BLaER1 treated with 17β-estradiol and CSF1 and Interleukin-3, amounts not matched to agents 10 nM and 100 nM (cell line): ENCODE measurements around the gene ALK.

Source experiments
- H3K27ac ChIP-seq, 11 experiments: shearing (Covaris generic); formaldehyde crosslinking; 2 replicates each; pipeline ENCODE4 v1.8.1; 2022
- H3K27me3 ChIP-seq, 11 experiments: shearing (Covaris generic); formaldehyde crosslinking; 2 replicates each; pipeline ENCODE4 v1.8.1; 2022
- H3K36me3 ChIP-seq, 11 experiments: shearing (Covaris generic); formaldehyde crosslinking; 2 replicates each; pipeline ENCODE4 v1.8.1; 2022
- H3K4me1 ChIP-seq, 10 experiments: shearing (Covaris generic); formaldehyde crosslinking; 2 replicates each; pipeline ENCODE4 v1.8.1; 2022
- H3K4me2 ChIP-seq, 11 experiments: shearing (Covaris generic); formaldehyde crosslinking; 2 replicates each; pipeline ENCODE4 v1.8.1; 2022
- H3K4me3 ChIP-seq, 10 experiments: shearing (Covaris generic); formaldehyde crosslinking; 2 replicates each; pipeline ENCODE4 v1.8.1; 2022
- H3K9ac ChIP-seq, 11 experiments: shearing (Covaris generic); formaldehyde crosslinking; 2 replicates each; pipeline ENCODE4 v1.8.1; 2022
- H3K9me3 ChIP-seq, 11 experiments: shearing (Covaris generic); formaldehyde crosslinking; replicated peaks in 1 of 11; 2 replicates each; pipeline ENCODE4 v1.8.1; 2022
- H4K20me1 ChIP-seq, 11 experiments: shearing (Covaris generic); formaldehyde crosslinking; 2 replicates each; pipeline ENCODE4 v1.8.1; 2022
- Cebpa-rat ChIP-seq, 11 experiments: shearing (Covaris generic); IDR thresholded peaks; 2 replicates each; pipeline ENCODE4 v1.8.1; 2022

Gene ALK

DNA sequence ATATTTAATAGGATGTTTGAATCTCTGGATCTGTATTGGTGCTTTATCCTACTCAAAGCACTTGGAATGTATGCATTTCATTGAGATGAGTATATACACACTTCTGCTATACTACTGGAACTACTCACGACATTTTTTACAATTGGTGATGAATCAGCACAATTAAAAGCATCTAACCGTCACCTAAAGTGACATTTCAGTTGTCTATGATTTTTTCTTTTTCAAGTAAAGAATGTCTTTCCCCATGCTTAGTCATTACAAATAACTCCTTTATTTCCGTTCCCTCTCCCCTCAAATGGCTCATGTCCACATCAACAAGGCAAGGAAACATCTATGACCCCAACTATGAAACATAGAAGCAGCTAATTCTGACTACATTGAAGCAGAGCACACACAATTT is 728.9 kb downstream of the ALK start:
- Histone ChIP-seq H3K36me3 (peaks cover 0 to 2% (median 0%) of the 10 kb centered on the region in 11 experiments; a peak in 1 of 22 replicates), H3K4me2 (no peak overlapping the region), H3K27me3 (no peaks in the 10 kb centered on the region), H3K9me3 (peaks cover 4 to 10% (median 7%) of the 10 kb centered on the region in 11 experiments), H4K20me1 (no peaks in the 10 kb centered on the region), H3K27ac (no peak overlapping the region), H3K4me1 (peaks cover 0 to 8% (median 0%) of the 10 kb centered on the region in 10 experiments; a peak in 3 of 20 replicates), H3K4me3 (no peak overlapping the region), H3K9ac (no peak overlapping the region)
- TF ChIP-seq Cebpa-rat (IDR thresholded peaks at IDR 0.05), result no peak

DNA sequence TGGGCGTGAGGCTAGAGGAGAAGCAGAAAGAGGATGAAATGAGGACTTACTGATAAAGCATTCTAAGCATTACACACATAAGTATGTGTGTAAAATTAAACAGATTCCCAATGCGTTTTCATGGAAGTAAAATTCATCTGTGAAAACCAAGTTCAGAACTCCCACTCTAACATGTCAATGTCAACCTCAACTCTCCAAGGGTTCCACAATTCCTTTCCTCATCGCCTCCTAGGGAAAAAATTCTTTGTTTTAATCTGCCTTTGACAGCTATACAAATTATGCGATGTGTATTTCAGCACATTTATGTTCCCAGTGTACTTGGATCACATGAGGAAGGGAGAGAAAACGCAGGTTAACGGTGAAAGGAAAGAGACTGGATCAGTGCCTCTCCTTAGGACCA is 729.6 kb downstream of the ALK start:
- H3K36me3 ChIP-seq, result peaks cover 0 to 6% (median 0%) of the 10 kb centered on the region in 11 experiments; a peak in 1 of 22 replicates
- H3K4me1 ChIP-seq, result peaks cover 0 to 7% (median 0%) of the 10 kb centered on the region in 10 experiments; a peak in 3 of 20 replicates
- H3K9ac ChIP-seq, result no peak overlapping the region
- no peaks in the 10 kb centered on the region for H3K27me3 ChIP-seq
- H3K27ac ChIP-seq, result no peak overlapping the region
- H3K4me2 ChIP-seq, result no peak overlapping the region
- no peak overlapping the region for H3K4me3 ChIP-seq
- no peak for TF ChIP-seq Cebpa-rat (IDR thresholded peaks at IDR 0.05)
- H3K9me3 ChIP-seq, result peaks cover 10 to 15% (median 12%) of the 10 kb centered on the region in 11 experiments
- no peaks in the 10 kb centered on the region for H4K20me1 ChIP-seq

DNA sequence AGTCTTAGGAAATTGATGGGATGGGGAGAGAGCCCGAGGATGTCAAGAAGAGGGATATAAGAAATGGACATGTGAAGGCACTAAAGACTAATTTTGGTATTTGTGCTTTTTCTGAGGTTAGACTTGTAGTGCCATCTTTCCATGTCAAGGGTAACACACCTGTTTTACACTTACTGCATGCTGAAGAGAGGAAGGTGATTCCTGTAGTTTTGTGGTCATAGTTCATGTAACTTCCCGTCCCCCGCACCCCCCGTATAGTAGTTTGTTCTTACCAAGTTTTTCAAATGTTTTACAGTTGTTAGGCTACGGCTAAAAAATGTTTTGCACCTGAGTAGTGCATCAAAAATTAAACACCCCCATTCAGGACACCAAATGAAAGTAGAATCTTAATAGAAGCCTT is 732.3 kb downstream of the ALK start:
- Histone ChIP-seq H3K4me2 (peak overlapping the region in 2 of 11 experiments; percentile 10 to 32; a peak in 3 of 22 replicates), H3K36me3 (peaks cover 0 to 6% (median 0%) of the 10 kb centered on the region in 11 experiments; a peak in 1 of 22 replicates), H3K4me1 (peaks cover 0 to 7% (median 0%) of the 10 kb centered on the region in 10 experiments; a peak in 3 of 20 replicates), H3K9ac (no peak overlapping the region), H3K27me3 (no peaks in the 10 kb centered on the region), H3K27ac (no peak overlapping the region), H3K4me3 (no peak overlapping the region), H3K9me3 (peaks cover 10 to 15% (median 12%) of the 10 kb centered on the region in 11 experiments), H4K20me1 (no peaks in the 10 kb centered on the region)
- no peak for TF ChIP-seq Cebpa-rat (IDR thresholded peaks at IDR 0.05)

DNA sequence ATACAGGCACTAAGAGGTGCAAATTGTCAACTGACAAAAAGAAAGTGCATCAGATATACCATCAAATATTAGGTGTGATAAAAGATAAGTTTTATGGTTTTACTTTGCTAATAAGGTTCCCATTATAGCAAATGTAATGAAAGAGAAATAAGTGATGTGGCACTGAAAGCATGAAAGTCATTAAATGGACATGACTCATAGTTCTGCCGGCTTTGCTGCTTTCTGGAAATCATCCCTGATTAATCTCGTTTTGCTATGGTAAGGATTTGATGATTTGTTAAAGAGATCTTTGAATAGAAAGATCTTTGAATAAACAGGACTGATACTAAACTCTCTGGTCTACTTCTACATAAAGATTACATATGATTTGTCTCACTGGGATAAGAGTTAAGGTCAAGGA is 733.5 kb downstream of the ALK start:
- no peak overlapping the region for H3K9ac ChIP-seq
- peaks cover 10 to 15% (median 12%) of the 10 kb centered on the region in 11 experiments for H3K9me3 ChIP-seq
- no peak for TF ChIP-seq Cebpa-rat (IDR thresholded peaks at IDR 0.05)
- H3K4me2 ChIP-seq, result no peak overlapping the region
- peaks cover 0 to 7% (median 0%) of the 10 kb centered on the region in 10 experiments; a peak in 3 of 20 replicates for H3K4me1 ChIP-seq
- H3K27me3 ChIP-seq, result no peaks in the 10 kb centered on the region
- no peak overlapping the region for H3K4me3 ChIP-seq
- peaks cover 0 to 6% (median 0%) of the 10 kb centered on the region in 11 experiments; a peak in 1 of 22 replicates for H3K36me3 ChIP-seq
- H3K27ac ChIP-seq, result no peak overlapping the region
- H4K20me1 ChIP-seq, result no peaks in the 10 kb centered on the region

DNA sequence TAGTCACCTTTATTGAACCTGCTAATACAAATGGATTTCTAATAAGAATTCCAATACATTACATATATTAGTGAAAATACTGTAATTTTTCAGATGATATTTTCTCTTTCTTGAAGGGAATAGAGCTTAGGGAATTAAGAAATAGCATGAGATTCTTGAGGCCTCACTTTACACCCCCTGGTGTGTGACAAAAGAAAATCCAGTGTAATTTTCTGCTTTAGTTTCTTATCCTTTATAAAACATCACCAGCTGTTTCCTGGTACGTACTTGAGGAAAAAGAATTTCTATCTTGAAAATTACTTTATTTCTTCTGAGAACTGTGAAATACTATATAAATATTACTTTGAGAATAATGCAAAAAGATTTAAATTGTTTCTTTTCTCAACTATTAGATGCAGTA is 734.6 kb downstream of the ALK start:
- Histone ChIP-seq H4K20me1 (no peaks in the 10 kb centered on the region), H3K4me2 (no peak overlapping the region), H3K9me3 (peaks cover 10 to 15% (median 12%) of the 10 kb centered on the region in 11 experiments), H3K4me3 (no peak overlapping the region), H3K4me1 (peaks cover 0 to 7% (median 0%) of the 10 kb centered on the region in 10 experiments; a peak in 3 of 20 replicates), H3K27me3 (no peaks in the 10 kb centered on the region), H3K36me3 (0 out of 22 replicates have a peak, but pooled peaks cover 0 to 6% (median 0%) of the 10 kb centered on the region in 11 experiments), H3K9ac (no peak overlapping the region), H3K27ac (no peak overlapping the region)
- no peak for TF ChIP-seq Cebpa-rat (IDR thresholded peaks at IDR 0.05)

DNA sequence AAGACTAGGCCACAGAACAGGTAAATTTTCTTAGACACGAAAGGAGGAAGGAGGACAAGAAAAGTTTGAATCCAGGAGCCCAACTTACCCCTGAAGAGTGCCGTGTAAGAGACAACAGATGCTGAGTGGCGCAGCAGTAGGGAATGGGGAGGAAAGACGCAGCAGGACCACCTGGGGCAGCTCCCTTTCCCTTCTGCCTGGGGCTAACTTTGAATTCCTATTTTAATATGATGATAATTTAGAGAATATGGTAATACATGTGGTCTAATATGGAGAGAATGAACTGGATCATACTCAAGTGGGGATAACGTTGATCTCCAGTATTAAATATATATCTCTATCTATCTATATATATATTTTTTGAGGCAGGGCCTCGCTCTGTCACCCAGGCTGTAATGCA is 736.9 kb downstream of the ALK start:
- H3K27me3 ChIP-seq, result no peaks in the 10 kb centered on the region
- no peak overlapping the region for H3K27ac ChIP-seq
- peaks cover 10 to 15% (median 12%) of the 10 kb centered on the region in 11 experiments for H3K9me3 ChIP-seq
- no peak for TF ChIP-seq Cebpa-rat (IDR thresholded peaks at IDR 0.05)
- peaks cover 0 to 13% (median 0%) of the 10 kb centered on the region in 11 experiments; a peak in 1 of 22 replicates for H3K36me3 ChIP-seq
- no peak overlapping the region for H3K9ac ChIP-seq
- H3K4me2 ChIP-seq, result no peak overlapping the region
- H3K4me1 ChIP-seq, result peaks cover 0 to 7% (median 0%) of the 10 kb centered on the region in 10 experiments; a peak in 3 of 20 replicates
- H3K4me3 ChIP-seq, result no peak overlapping the region
- H4K20me1 ChIP-seq, result no peaks in the 10 kb centered on the region

DNA sequence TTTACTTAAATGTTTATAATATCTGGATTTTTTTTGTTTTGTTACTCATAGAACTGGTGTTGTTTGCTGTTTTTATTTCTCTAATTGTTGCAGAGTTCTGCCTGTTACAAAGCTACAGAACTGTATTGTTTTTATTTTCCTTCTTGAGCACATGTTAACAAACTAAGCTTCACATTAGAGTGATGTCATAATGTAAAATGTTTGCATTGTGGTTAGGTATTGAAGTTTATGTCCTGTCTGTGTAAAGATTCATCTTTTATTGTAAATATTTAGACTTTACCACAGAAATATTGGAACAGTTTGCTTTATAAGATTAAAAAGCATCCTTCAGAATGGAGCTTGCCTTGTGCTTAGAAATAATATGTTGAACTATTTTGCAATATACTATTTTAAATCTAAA is 738.5 kb downstream of the ALK start:
- peaks cover 0 to 13% (median 0%) of the 10 kb centered on the region in 11 experiments; a peak in 1 of 22 replicates for H3K36me3 ChIP-seq
- no peaks in the 10 kb centered on the region for H3K27me3 ChIP-seq
- H3K9me3 ChIP-seq, result peaks cover 7 to 10% (median 9%) of the 10 kb centered on the region in 11 experiments
- no peaks in the 10 kb centered on the region for H3K4me1 ChIP-seq
- H3K4me2 ChIP-seq, result no peak overlapping the region
- TF ChIP-seq Cebpa-rat (IDR thresholded peaks at IDR 0.05), result no peak
- H3K4me3 ChIP-seq, result no peak overlapping the region
- no peak overlapping the region for H3K9ac ChIP-seq
- H3K27ac ChIP-seq, result no peak overlapping the region
- H4K20me1 ChIP-seq, result no peaks in the 10 kb centered on the region

DNA sequence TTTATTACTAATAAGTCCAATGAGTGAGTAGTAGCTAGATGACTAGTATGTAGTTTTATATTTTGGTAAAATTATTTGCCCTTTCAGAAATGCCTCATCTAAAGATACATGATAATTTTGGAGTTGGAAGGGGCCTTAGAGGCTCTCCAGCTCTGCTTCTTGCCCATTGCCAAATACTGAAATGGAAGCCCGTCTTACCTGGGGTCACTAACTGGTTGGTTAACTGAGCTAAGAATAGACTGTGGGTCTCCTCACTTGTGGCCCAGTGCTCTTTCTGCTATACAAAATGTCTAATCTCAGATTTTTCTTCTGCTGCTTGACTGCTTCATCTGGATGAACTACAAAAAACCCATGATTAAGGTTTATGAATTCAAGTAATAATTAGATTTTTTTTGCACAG is 739.1 kb downstream of the ALK start:
- no peak for TF ChIP-seq Cebpa-rat (IDR thresholded peaks at IDR 0.05)
- Histone ChIP-seq H3K27me3 (no peaks in the 10 kb centered on the region), H3K4me2 (no peak overlapping the region), H3K4me1 (no peaks in the 10 kb centered on the region), H3K36me3 (peaks cover 0 to 9% (median 0%) of the 10 kb centered on the region in 11 experiments; a peak in 1 of 22 replicates), H3K27ac (no peak overlapping the region), H3K9ac (no peak overlapping the region), H3K9me3 (peaks cover 2 to 5% (median 3%) of the 10 kb centered on the region in 11 experiments), H4K20me1 (no peaks in the 10 kb centered on the region), H3K4me3 (no peak overlapping the region)

DNA sequence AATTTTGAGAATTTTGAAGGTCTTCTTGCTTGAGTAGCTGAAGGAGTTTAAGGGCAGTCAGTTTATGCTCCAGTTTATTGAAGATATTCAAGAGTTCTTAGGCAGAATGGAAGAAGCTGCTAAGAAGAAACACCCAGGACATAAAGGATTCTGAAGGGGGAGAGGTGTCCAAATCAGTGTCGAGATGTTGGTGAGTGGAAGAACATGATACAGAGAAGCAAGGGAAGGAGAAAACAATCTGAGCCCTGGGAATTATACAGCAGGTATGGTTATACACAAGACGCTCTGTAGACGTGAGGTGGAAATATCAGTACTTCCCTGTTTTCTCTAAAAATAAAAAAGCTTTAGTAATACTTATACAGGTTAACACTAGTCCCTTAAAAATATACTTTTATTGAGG is 746.0 kb downstream of the ALK start:
- H3K27me3 ChIP-seq, result no peaks in the 10 kb centered on the region
- no peak overlapping the region for H3K4me2 ChIP-seq

DNA sequence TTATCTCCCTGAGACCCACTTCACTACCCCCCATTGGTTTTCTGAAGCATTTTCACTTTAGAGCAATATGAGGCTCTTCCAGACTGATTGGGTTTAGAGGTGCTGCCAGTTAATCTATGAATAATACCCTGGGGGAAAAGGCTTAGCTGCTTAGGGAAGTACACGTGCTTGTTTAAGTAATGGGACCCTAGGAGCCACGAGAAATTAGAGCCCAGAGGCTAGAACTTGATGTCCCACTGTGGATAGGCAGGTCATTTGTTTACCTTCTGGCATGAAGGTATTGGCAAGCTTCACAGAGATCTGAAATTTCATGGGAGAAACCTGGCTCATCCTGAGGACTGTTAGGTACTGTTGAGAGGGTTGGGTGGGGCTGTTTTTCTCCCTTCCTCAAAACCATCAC is 746.4 kb downstream of the ALK start:
- Histone ChIP-seq H3K9me3 (no peaks in the 10 kb centered on the region), H3K4me2 (no peak overlapping the region), H3K9ac (no peak overlapping the region), H3K36me3 (peaks cover 0 to 4% (median 0%) of the 10 kb centered on the region in 11 experiments; a peak in 1 of 22 replicates), H3K27ac (no peak overlapping the region), H3K4me3 (no peak overlapping the region), H3K27me3 (no peaks in the 10 kb centered on the region), H4K20me1 (peaks cover 0 to 3% (median 0%) of the 10 kb centered on the region in 11 experiments; a peak in 1 of 22 replicates), H3K4me1 (no peaks in the 10 kb centered on the region)
- TF ChIP-seq Cebpa-rat (IDR thresholded peaks at IDR 0.05), result no peak

More for the DNA sequence above, 746.0 kb downstream of the ALK start:
- no peak for TF ChIP-seq Cebpa-rat (IDR thresholded peaks at IDR 0.05)
- no peaks in the 10 kb centered on the region for H3K9me3 ChIP-seq
- H3K36me3 ChIP-seq, result peaks cover 0 to 4% (median 0%) of the 10 kb centered on the region in 11 experiments; a peak in 1 of 22 replicates
- no peaks in the 10 kb centered on the region for H3K4me1 ChIP-seq
- no peak overlapping the region for H3K4me3 ChIP-seq
- H4K20me1 ChIP-seq, result peaks cover 0 to 3% (median 0%) of the 10 kb centered on the region in 11 experiments; a peak in 1 of 22 replicates
- H3K9ac ChIP-seq, result no peak overlapping the region
- no peak overlapping the region for H3K27ac ChIP-seq
